Hepatocyte (in vitro differentiated cells): Measurements from ENCODE around the gene EEF1AKMT1. TPM values are rescaled to one million over a fixed set of nuclear protein-coding genes. Genes with fewer than 3 reads are reported as not detected.

Source experiments
- DNase-seq: peaks from one replicate; pipeline ENCODE4 v3.0.0-alpha.2; 2016; ENCODE audit warnings: low spot score
- H2AFZ ChIP-seq: fragments of 200-600 bp; sonication (generic); 2 replicates; pipeline ENCODE4 v1.6.0; 2016; ENCODE audit warnings: antibody characterized with exemption, mild to moderate bottlenecking
- H3K27ac ChIP-seq: fragments of 200-600 bp; sonication (generic); 2 replicates; pipeline ENCODE4 v1.5.1; 2016; ENCODE audit warnings: mild to moderate bottlenecking
- H3K27me3 ChIP-seq: fragments of 200-600 bp; sonication (generic); 2 replicates; pipeline ENCODE4 v1.6.1; 2016
- H3K36me3 ChIP-seq: fragments of 200-600 bp; sonication (generic); replicated peaks from 2 replicates; pipeline ENCODE4 v1.5.1; 2016; ENCODE audit warnings: low read depth; ENCODE audit not compliant: insufficient read depth
- H3K4me1 ChIP-seq: fragments of 200-600 bp; sonication (generic); 2 replicates; pipeline ENCODE4 v1.5.1; 2016; ENCODE audit warnings: mild to moderate bottlenecking, moderate library complexity; ENCODE audit not compliant: insufficient read depth
- H3K4me2 ChIP-seq: fragments of 200-600 bp; sonication (generic); 2 replicates; pipeline ENCODE4 v1.6.0; 2016
- H3K4me3 ChIP-seq: fragments of 200-600 bp; sonication (generic); 2 replicates; pipeline ENCODE4 v1.5.1; 2016; ENCODE audit warnings: mild to moderate bottlenecking
- H3K79me2 ChIP-seq: fragments of 200-600 bp; sonication (generic); 2 replicates; pipeline ENCODE4 v1.6.0; 2017; ENCODE audit warnings: mild to moderate bottlenecking
- H3K9me2 ChIP-seq: fragments of 200-600 bp; sonication (generic); replicated peaks from 2 replicates; pipeline ENCODE4 v1.6.0; 2017; ENCODE audit warnings: mild to moderate bottlenecking; ENCODE audit not compliant: insufficient read depth
- H3K9me3 ChIP-seq: fragments of 200-600 bp; sonication (generic); 2 replicates; pipeline ENCODE4 v1.5.1; 2016; ENCODE audit warnings: low read depth, mild to moderate bottlenecking
- H4K20me1 ChIP-seq: fragments of 200-600 bp; sonication (generic); 2 replicates; pipeline ENCODE4 v1.6.0; 2016; ENCODE audit warnings: mild to moderate bottlenecking; ENCODE audit not compliant: insufficient read depth, poor library complexity, severe bottlenecking
- CTCF ChIP-seq: fragments of 200-600 bp; sonication (generic); IDR thresholded peaks from 2 replicates; pipeline ENCODE4 v1.5.1; 2016; ENCODE audit warnings: antibody characterized with exemption, mild to moderate bottlenecking; ENCODE audit not compliant: poor library complexity
- EZH2 ChIP-seq: fragments of 200-600 bp; sonication (generic); IDR thresholded peaks from 2 replicates; pipeline ENCODE4 v1.6.1; 2016; ENCODE audit warnings: antibody characterized with exemption, mild to moderate bottlenecking, borderline replicate concordance
- EZH2phosphoT487 ChIP-seq: fragments of 200-600 bp; sonication (generic); IDR thresholded peaks from one replicate; pipeline ENCODE4 v1.6.1; 2018; ENCODE audit warnings: antibody characterized with exemption, mild to moderate bottlenecking, low read depth, moderate library complexity; ENCODE audit not compliant: unreplicated experiment, severe bottlenecking
- WGBS: methylation state at CpG from one replicate; pipeline ENCODE4 v1.1.6; 2016; ENCODE audit warnings: low lambda C conversion rate; ENCODE audit errors: missing lambda C conversion rate; 5-methylcytosine and 5-hydroxymethylcytosine counted together
- polyA plus RNA-seq: library from polyadenylated mRNA; unstranded; fragments of >200 nt; fragmentation: Nextera tagmentation; extraction: Ambion mirVana; gene quantifications from 2 replicates; pipeline ENCODE4 v1.2.1, GENCODE V29; 2016
- total RNA-seq: library from RNA; depleted of rRNA; stranded (reverse); fragments of >200 nt; gene quantifications from 2 replicates; pipeline ENCODE4 v1.2.3, GENCODE V29; 2014

Gene EEF1AKMT1
- total and polyA plus RNA-seq, 2 experiments from 2014 or later = 9.2 to 13.6 TPM

GRCh38 chr13:20709782-20710181 lies 64.0 kb downstream of the EEF1AKMT1 start:
- DNase-seq = no peak
- H3K4me1 ChIP-seq = peaks cover 7% of the 10 kb centered on the region
- H3K4me3 ChIP-seq = no peak overlapping the region
- no peaks in the 10 kb centered on the region for H3K36me3 ChIP-seq
- H3K9me2 ChIP-seq = no peaks in the 10 kb centered on the region
- no peak for TF ChIP-seq EZH2
- TF ChIP-seq EZH2phosphoT487 = no peak
- TF ChIP-seq CTCF = no peak
- no peaks in the 10 kb centered on the region for H3K9me3 ChIP-seq
- H4K20me1 ChIP-seq = no peaks in the 10 kb centered on the region
- H3K27me3 ChIP-seq = no peaks in the 10 kb centered on the region
- no peak overlapping the region for H3K4me2 ChIP-seq
- no peak overlapping the region for H3K27ac ChIP-seq
- WGBS = 68% methylated on average over 4 of the region's 4 CpGs
- H3K79me2 ChIP-seq = no peaks in the 10 kb centered on the region
- H2AFZ ChIP-seq = no peak overlapping the region

GRCh38 chr13:20709369-20709768 lies 64.4 kb downstream of the EEF1AKMT1 start:
- WGBS = 96% methylated on average over 8 of the region's 8 CpGs
- H3K79me2 ChIP-seq = no peaks in the 10 kb centered on the region
- H4K20me1 ChIP-seq = no peaks in the 10 kb centered on the region
- peaks cover 7% of the 10 kb centered on the region for H3K4me1 ChIP-seq
- H3K36me3 ChIP-seq = no peaks in the 10 kb centered on the region
- no peak overlapping the region for H3K27ac ChIP-seq
- no peak overlapping the region for H2AFZ ChIP-seq
- H3K27me3 ChIP-seq = no peaks in the 10 kb centered on the region
- no peak for DNase-seq
- no peak overlapping the region for H3K4me3 ChIP-seq
- no peaks in the 10 kb centered on the region for H3K9me3 ChIP-seq
- H3K9me2 ChIP-seq = no peaks in the 10 kb centered on the region
- TF ChIP-seq CTCF = no peak
- no peak for TF ChIP-seq EZH2
- TF ChIP-seq EZH2phosphoT487 = no peak
- H3K4me2 ChIP-seq = no peak overlapping the region

GRCh38 chr13:20708216-20708615 lies 65.5 kb downstream of the EEF1AKMT1 start:
- H3K4me2 ChIP-seq = no peak overlapping the region
- TF ChIP-seq EZH2 (no peak), EZH2phosphoT487 (no peak), CTCF (no peak)
- H3K27ac ChIP-seq = no peak overlapping the region
- peaks cover 3% of the 10 kb centered on the region for H3K4me1 ChIP-seq
- no peaks in the 10 kb centered on the region for H3K9me2 ChIP-seq
- no peak for DNase-seq
- H4K20me1 ChIP-seq = no peaks in the 10 kb centered on the region
- no peaks in the 10 kb centered on the region for H3K9me3 ChIP-seq
- no peaks in the 10 kb centered on the region for H3K36me3 ChIP-seq
- no peak overlapping the region for H2AFZ ChIP-seq
- 49% methylated on average over 2 of the region's 2 CpGs for WGBS
- no peaks in the 10 kb centered on the region for H3K79me2 ChIP-seq
- no peaks in the 10 kb centered on the region for H3K27me3 ChIP-seq
- H3K4me3 ChIP-seq = no peak overlapping the region

DNA sequence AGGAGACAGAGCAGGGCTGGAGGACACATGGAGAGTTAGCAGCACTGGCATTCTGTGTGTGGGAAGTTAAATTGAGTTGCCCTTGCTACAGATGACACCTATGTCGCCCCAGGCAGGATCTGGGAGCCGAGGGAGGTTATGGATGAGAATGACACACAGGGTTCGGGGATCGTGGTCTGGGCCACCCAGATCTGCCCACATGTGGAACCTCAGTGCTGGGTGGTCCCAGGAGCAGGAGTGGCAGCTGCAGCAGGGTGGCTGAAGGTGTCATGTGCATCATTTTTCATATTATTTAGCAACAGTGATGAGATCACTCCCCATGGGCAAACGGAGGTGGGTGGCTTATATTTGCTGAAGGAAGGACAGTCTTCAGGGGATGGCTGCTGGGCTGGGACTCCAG lies 67.1 kb downstream of the EEF1AKMT1 start:
- Histone ChIP-seq H3K9me2 (no peaks in the 10 kb centered on the region), H3K36me3 (no peaks in the 10 kb centered on the region), H4K20me1 (no peaks in the 10 kb centered on the region), H3K27ac (no peak overlapping the region), H3K4me1 (peaks cover 10% of the 10 kb centered on the region), H3K9me3 (no peaks in the 10 kb centered on the region), H3K4me3 (no peak overlapping the region), H3K27me3 (no peaks in the 10 kb centered on the region), H2AFZ (no peak overlapping the region), H3K4me2 (no peak overlapping the region), H3K79me2 (no peaks in the 10 kb centered on the region)
- TF ChIP-seq EZH2phosphoT487 (no peak), CTCF (no peak), EZH2 (no peak)
- no peak for DNase-seq
- 90% methylated on average over 5 of the region's 5 CpGs for WGBS
